ENCODE measurements around the gene ASB5. TPM values are rescaled to one million over a fixed set of nuclear protein-coding genes. Genes with fewer than 3 reads are reported as not detected.

Gene ASB5
- total and polyA plus RNA-seq, 12 donors: 0.17 to 0.27 (median 0.20) TPM; not detected in 9

GRCh38 chr4:176229645-176230044 lies 39.4 kb downstream of the ASB5 start:
- WGBS, 4 donors: 49 to 69% (median 55%) methylated on average over 4 of the region's 4 CpGs
- Histone ChIP-seq H3K27me3 (no peaks in the 10 kb centered on the region), H3K27ac (no peak overlapping the region), H3K4me3 (no peak overlapping the region), H3K4me1 (replicated peaks in 1 of 2) (no peaks in the 10 kb centered on the region), H3K36me3 (replicated peaks in 1 of 2) (no peaks in the 10 kb centered on the region), H3K9me3 (replicated peaks in 1 of 3) (no peaks in the 10 kb centered on the region)
- no peak for DNase-seq
- intact Hi-C loops (cut with DNase I): no loop called here
- TF ChIP-seq POLR2A (IDR thresholded peaks at IDR 0.05) (no peak), CTCF (IDR thresholded peaks at IDR 0.05) (no peak)

- Histone ChIP-seq H3K27me3 (no peaks in the 10 kb centered on the region), H3K27ac (no peak overlapping the region), H3K9me3 (replicated peaks in 1 of 3) (no peaks in the 10 kb centered on the region), H3K4me3 (no peak overlapping the region), H3K36me3 (replicated peaks in 1 of 2) (no peaks in the 10 kb centered on the region), H3K4me1 (replicated peaks in 1 of 2) (no peaks in the 10 kb centered on the region)
- DNase-seq: no peak
- no peak for TF ChIP-seq CTCF (IDR thresholded peaks at IDR 0.05)
- TF ChIP-seq POLR2A (IDR thresholded peaks at IDR 0.05): no peak
- 39 to 69% (median 58%) methylated on average over 5 of the region's 5 CpGs for WGBS, 4 donors
- intact Hi-C loops (cut with DNase I): no loop called here
These were observed 42.3 kb downstream of the ASB5 start for GRCh38 chr4:176226736-176227135.

- WGBS, 4 donors: 69 to 76% (median 70%) methylated on average over 2 of the region's 2 CpGs
- intact Hi-C loops (cut with DNase I): no loop called here
- no peak overlapping the region for H3K27ac ChIP-seq
- H3K9me3 ChIP-seq (replicated peaks in 1 of 3): no peaks in the 10 kb centered on the region
- TF ChIP-seq CTCF (IDR thresholded peaks at IDR 0.05) (no peak), POLR2A (IDR thresholded peaks at IDR 0.05) (no peak)
- DNase-seq: no peak
- H3K4me3 ChIP-seq: no peak overlapping the region
- no peaks in the 10 kb centered on the region for H3K4me1 ChIP-seq (replicated peaks in 1 of 2)
- H3K27me3 ChIP-seq: no peaks in the 10 kb centered on the region
- H3K36me3 ChIP-seq (replicated peaks in 1 of 2): no peaks in the 10 kb centered on the region
These were observed 45.5 kb downstream of the ASB5 start for GRCh38 chr4:176223561-176223960.

GRCh38 chr4:176222149-176222548 lies 46.9 kb downstream of the ASB5 start:
- no peak overlapping the region for H3K27ac ChIP-seq
- no peaks in the 10 kb centered on the region for H3K27me3 ChIP-seq
- TF ChIP-seq CTCF (IDR thresholded peaks at IDR 0.05) (no peak), POLR2A (IDR thresholded peaks at IDR 0.05) (no peak)
- intact Hi-C loops (cut with DNase I): no loop called here
- 60 to 71% (median 67%) methylated on average over 5 of the region's 5 CpGs for WGBS, 4 donors
- DNase-seq: no peak
- H3K4me1 ChIP-seq (replicated peaks in 1 of 2): no peaks in the 10 kb centered on the region
- H3K36me3 ChIP-seq (replicated peaks in 1 of 2): no peaks in the 10 kb centered on the region
- no peak overlapping the region for H3K4me3 ChIP-seq
- H3K9me3 ChIP-seq (replicated peaks in 1 of 3): no peaks in the 10 kb centered on the region

Data from adrenal gland (tissue), 12 donors.